ENCODE results near the gene RARB.
A peak's percentile ranks its signal among the peaks of the same experiment; 100 is the strongest.

RARB gene

GRCh38 chr3:25427942-25428788, at the start of gene RARB:
TSS of gene RARB (plus strand) at chr3:25428263. CDS start at chr3:25428732, 469 bp downstream.
- DNase-seq, result peak; percentile 58

- DNase-seq, result no peak
Measured at GRCh38 chr3:25378786-25379311, 49.2 kb upstream of the RARB start.

- no peak for DNase-seq
Measured at GRCh38 chr3:25380222-25380739, 47.8 kb upstream of the RARB start.

- no peak for DNase-seq
Measured at GRCh38 chr3:25381083-25381482, 47.0 kb upstream of the RARB start.

- DNase-seq, result no peak
Measured at GRCh38 chr3:25384471-25384870, 43.6 kb upstream of the RARB start.

- DNase-seq, result no peak
Measured at GRCh38 chr3:25385807-25386460, 42.1 kb upstream of the RARB start.

GRCh38 chr3:25386686-25387255, 41.3 kb upstream of the RARB start:
- no peak for DNase-seq

- DNase-seq, result no peak
Measured at GRCh38 chr3:25390605-25391004, 37.5 kb upstream of the RARB start.

GRCh38 chr3:25396251-25396650, 31.8 kb upstream of the RARB start:
- DNase-seq, result no peak

- DNase-seq, result no peak
Measured at GRCh38 chr3:25396686-25397085, 31.4 kb upstream of the RARB start.

- DNase-seq, result no peak
Measured at GRCh38 chr3:25397150-25397549, 30.9 kb upstream of the RARB start.

GRCh38 chr3:25400587-25400986, 27.5 kb upstream of the RARB start:
- no peak for DNase-seq

GRCh38 chr3:25403968-25404367, 24.1 kb upstream of the RARB start:
- DNase-seq, result no peak

- no peak for DNase-seq
Measured at GRCh38 chr3:25404569-25404968, 23.5 kb upstream of the RARB start.

- DNase-seq, result no peak
Measured at GRCh38 chr3:25405335-25405734, 22.7 kb upstream of the RARB start.

- DNase-seq, result no peak
Measured at GRCh38 chr3:25410703-25411102, 17.4 kb upstream of the RARB start.

GRCh38 chr3:25412269-25412668, 15.8 kb upstream of the RARB start:
- no peak for DNase-seq

- no peak for DNase-seq
Measured at GRCh38 chr3:25416176-25416575, 11.9 kb upstream of the RARB start.

- DNase-seq, result no peak
Measured at GRCh38 chr3:25418596-25418995, 9.5 kb upstream of the RARB start.

- no peak for DNase-seq
Measured at GRCh38 chr3:25419251-25419650, 8.8 kb upstream of the RARB start.

GRCh38 chr3:25420147-25420546, 7.9 kb upstream of the RARB start:
- no peak for DNase-seq

GRCh38 chr3:25420885-25421284, 7.2 kb upstream of the RARB start:
- no peak for DNase-seq

GRCh38 chr3:25421747-25422146, 6.3 kb upstream of the RARB start:
- no peak for DNase-seq
